ENCODE data around the gene PAFAH2.
A peak's percentile ranks its signal among the peaks of the same experiment; 100 is the strongest.
"Not testable (repeated sequence)": the region's sequence is repeated elsewhere in the genome, so short reads cannot be mapped to it uniquely, and the experiment has no call there.

The PAFAH2 gene

DNA sequence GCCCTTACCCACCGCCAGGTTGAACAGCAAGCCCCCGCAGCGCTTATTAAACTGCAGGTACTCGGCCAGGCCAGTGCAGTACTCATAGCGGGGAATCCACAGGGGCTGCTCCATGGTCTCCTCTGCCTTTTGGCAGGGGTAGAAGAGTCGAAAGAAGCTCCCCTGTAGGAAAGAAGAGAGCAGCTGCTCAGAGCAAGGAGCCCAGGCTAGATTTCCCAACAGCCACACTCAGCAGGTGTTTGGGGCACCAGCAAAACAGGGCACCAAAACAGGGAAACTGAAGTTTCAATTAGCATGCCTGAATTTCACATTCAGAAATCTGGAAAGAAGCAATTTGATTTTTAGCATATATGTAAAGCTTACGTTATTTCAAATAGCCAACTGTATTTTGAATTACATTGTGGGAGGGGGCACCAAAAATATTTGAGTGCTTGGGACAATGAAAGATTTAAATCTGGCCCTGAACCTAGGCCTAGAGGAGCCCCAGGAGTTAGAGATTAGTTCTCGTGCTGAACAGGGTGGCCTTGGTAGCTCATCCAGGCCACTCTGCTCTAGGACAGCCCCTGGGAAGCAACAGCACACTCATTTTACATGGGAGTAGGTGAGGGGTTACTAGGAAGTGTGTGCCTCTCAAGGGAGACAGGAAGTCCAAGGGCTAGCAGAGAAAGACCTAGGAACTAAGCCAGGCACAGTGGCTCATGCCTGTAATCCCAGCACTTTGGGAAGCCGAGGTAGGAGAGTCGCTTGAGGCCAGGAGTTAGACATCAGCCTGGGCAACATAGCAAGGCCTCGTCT lies 8.2 kb downstream of the PAFAH2 start:
- ChIA-PET CTCF (interaction anchor here (1.0 to 3.7 kb wide), 2 partner anchors 8 to 23 kb away, joined by 3 to 12 read pairs; partner anchors contain the start of gene PAFAH2), POLR2A (interaction anchor here (2.6 kb wide), 1 partner anchor 8 kb away, joined by 8 read pairs; the partner anchor contains the start of gene PAFAH2)
- Histone ChIP-seq H3K27ac (ENCODE audit: extremely low read depth, low read depth, low read length) (no peak overlapping the region), H3K9me3 (ENCODE audit: control insufficient read depth, insufficient read depth, low read depth, low read length) (no peaks in the 10 kb centered on the region), H3K4me3 (ENCODE audit: low read depth, low read length) (no peak overlapping the region), H3K36me3 (ENCODE audit: control insufficient read depth in 2 of 2, insufficient read depth in 1 of 2, low read length in 2 of 2) (peaks cover 0 to 27% of the 10 kb centered on the region in 2 experiments; a peak in 2 of 3 replicates), H3K4me1 (ENCODE audit: control insufficient read depth, insufficient read depth, low read length) (no peaks in the 10 kb centered on the region)
- TF ChIP-seq ZNF335 (tag by site-specific recombination; conservative IDR thresholded peaks at IDR 0.05) (no peak), ZIC2 (tag by site-specific recombination; IDR thresholded peaks at IDR 0.05) (peak; percentile 18; the same call in 1 of the 2 replicates)

GRCh38 chr1:25987951-25988350 lies 9.9 kb downstream of the PAFAH2 start:
- POLR2A ChIA-PET: interaction anchor here (0.7 to 2.6 kb wide), 2 partner anchors 10 to 56 kb away, joined by 3 to 8 read pairs; partner anchors contain the start of gene PAFAH2
- Histone ChIP-seq H3K36me3 (ENCODE audit: control insufficient read depth in 2 of 2, insufficient read depth in 1 of 2, low read length in 2 of 2) (peaks cover 0 to 41% of the 10 kb centered on the region in 2 experiments; a peak in 2 of 3 replicates), H3K4me3 (ENCODE audit: low read depth, low read length) (no peak overlapping the region), H3K27ac (ENCODE audit: extremely low read depth, low read depth, low read length) (no peak overlapping the region), H3K4me1 (ENCODE audit: control insufficient read depth, insufficient read depth, low read length) (no peaks in the 10 kb centered on the region), H3K9me3 (ENCODE audit: control insufficient read depth, insufficient read depth, low read depth, low read length) (no peaks in the 10 kb centered on the region)
- CTCF ChIA-PET: interaction anchor here (1.0 to 3.7 kb wide), 2 partner anchors 9 to 84 kb away, joined by 5 to 12 read pairs; partner anchors contain the start of gene PAFAH2
- TF ChIP-seq KLF8 (tag by site-specific recombination; IDR thresholded peaks at IDR 0.05): no peak
- no peak for TF ChIP-seq ZNF624 (tag by site-specific recombination; IDR thresholded peaks at IDR 0.05)
- no peak for TF ChIP-seq ZNF37A (tag by site-specific recombination; IDR thresholded peaks at IDR 0.05)
- TF ChIP-seq ZNF121 (tag by site-specific recombination; IDR thresholded peaks at IDR 0.05): no peak
- TF ChIP-seq TRIM28 (IDR thresholded peaks at IDR 0.05; ENCODE audit: borderline replicate concordance, low read length): no peak
- TF ChIP-seq ATF2 (tag by site-specific recombination; IDR thresholded peaks at IDR 0.05; ENCODE audit: low read depth): no peak
- TF ChIP-seq BCL6B (tag by site-specific recombination; IDR thresholded peaks at IDR 0.05): no peak
- TF ChIP-seq ZNF76 (tag by site-specific recombination; IDR thresholded peaks at IDR 0.05; ENCODE audit: borderline replicate concordance, low read depth): no peak
- TF ChIP-seq ZNF701 (tag by site-specific recombination; IDR thresholded peaks at IDR 0.05): no peak
- TF ChIP-seq ZNF138 (tag by site-specific recombination; IDR thresholded peaks at IDR 0.05; ENCODE audit: borderline replicate concordance): no peak
- no peak for TF ChIP-seq BCL11B (tag by site-specific recombination; IDR thresholded peaks at IDR 0.05; ENCODE audit: low read depth)
- TF ChIP-seq ZNF629 (tag by site-specific recombination; IDR thresholded peaks at IDR 0.05): no peak
- TF ChIP-seq ZNF670 (tag by site-specific recombination; IDR thresholded peaks at IDR 0.05; ENCODE audit: low read depth): no peak
- TF ChIP-seq ZNF792 (tag by site-specific recombination; IDR thresholded peaks at IDR 0.05): no peak
- TF ChIP-seq ZNF221 (tag by site-specific recombination; IDR thresholded peaks at IDR 0.05; ENCODE audit: borderline replicate concordance): no peak
- no peak for TF ChIP-seq ZNF580 (tag by site-specific recombination; IDR thresholded peaks at IDR 0.05)

DNA sequence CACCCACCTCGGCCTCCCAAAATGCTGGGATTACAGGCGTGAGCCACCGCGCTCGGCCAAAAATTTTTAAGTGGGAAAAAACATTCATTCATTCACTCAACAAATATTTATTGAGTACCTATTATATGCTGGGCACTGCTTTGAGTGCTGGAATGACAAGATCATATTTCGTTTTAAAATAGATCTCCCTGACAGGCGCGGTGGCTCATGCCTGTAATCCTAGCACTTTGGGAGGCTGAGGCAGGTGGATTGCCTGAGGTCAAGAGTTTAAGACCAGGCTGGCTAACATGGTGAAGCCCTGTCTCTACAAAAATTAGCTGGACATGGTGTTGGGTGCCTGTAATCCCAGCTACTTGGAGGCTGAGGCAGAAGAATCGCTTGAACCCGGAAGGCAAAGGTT lies 11.1 kb downstream of the PAFAH2 start:
- H3K4me3 ChIP-seq (ENCODE audit: low read depth, low read length); H3K9me3 ChIP-seq (ENCODE audit: control insufficient read depth, insufficient read depth, low read depth, low read length); H3K27ac ChIP-seq (ENCODE audit: extremely low read depth, low read depth, low read length); H3K4me1 ChIP-seq (ENCODE audit: control insufficient read depth, insufficient read depth, low read length): not testable (repeated sequence)
- ChIA-PET CTCF (interaction anchor here (3.7 kb wide), 1 partner anchor 11 kb away, joined by 12 read pairs; the partner anchor contains the start of gene PAFAH2), POLR2A (interaction anchor here (2.6 kb wide), 1 partner anchor 11 kb away, joined by 8 read pairs; the partner anchor contains the start of gene PAFAH2)
- peaks cover 0 to 51% of the 10 kb centered on the region in 2 experiments; a peak in 2 of 3 replicates for H3K36me3 ChIP-seq (ENCODE audit: control insufficient read depth in 2 of 2, insufficient read depth in 1 of 2, low read length in 2 of 2)
